HCT116 (cell line): ENCODE measurements around the gene SPEN. TPM values are rescaled to one million over a fixed set of nuclear protein-coding genes. Genes with fewer than 3 reads are reported as not detected.

Experiments used
- EGR1 ChIP-seq: IDR thresholded peaks from 2 replicates; pipeline ENCODE4 v1.6.1; 2012; ENCODE audit warnings: low read depth
- ELF1 ChIP-seq: IDR thresholded peaks from 2 replicates; pipeline ENCODE4 v1.6.1; 2012; ENCODE audit warnings: low read depth, borderline replicate concordance
- EZH2phosphoT487 ChIP-seq: fragments of 200-600 bp; IDR thresholded peaks from 2 replicates; pipeline ENCODE4 v1.6.1; 2018; ENCODE audit warnings: antibody characterized with exemption, borderline replicate concordance
- JUND ChIP-seq: IDR thresholded peaks from 2 replicates; pipeline ENCODE4 v1.6.1; 2012
- MAX ChIP-seq: IDR thresholded peaks from 2 replicates; pipeline ENCODE4 v1.6.1; 2012
- POLR2A ChIP-seq: IDR thresholded peaks from 2 replicates; pipeline ENCODE4 v1.7.0; 2011; ENCODE audit warnings: borderline replicate concordance; ENCODE audit not compliant: insufficient read depth, insufficient read length; ENCODE audit errors: extremely low read depth
- RAD21 ChIP-seq: IDR thresholded peaks from 2 replicates; pipeline ENCODE4 v1.6.1; 2012; ENCODE audit warnings: low read depth, mild to moderate bottlenecking
- REST ChIP-seq: IDR thresholded peaks from 2 replicates; pipeline ENCODE4 v1.6.1; 2012; ENCODE audit warnings: low read depth
- SP1 ChIP-seq: IDR thresholded peaks from 2 replicates; pipeline ENCODE4 v1.6.1; 2012; ENCODE audit warnings: low read depth
- total RNA-seq: library from RNA; stranded (reverse); gene quantifications from one replicate; pipeline ENCODE4 v1.2.1, GENCODE V29; 2021; ENCODE audit not compliant: unreplicated experiment
- TF ChIP-seq, protein P1 (sequence below), 3 experiments: fragments of 200-600 bp in 1 of 3; sonication (generic) in 1 of 3; IDR thresholded peaks in 2 of 3; conservative IDR thresholded peaks in 1 of 3; 2 replicates each; pipeline ENCODE4 v1.5.1; 2012 to 2017; ENCODE audit warnings: low read depth in 2 of 3, low read length in 2 of 3, antibody characterized with exemption in 1 of 3, borderline replicate concordance in 1 of 3, control low read depth in 1 of 3, mild to moderate bottlenecking in 1 of 3, mixed read lengths in 1 of 3, mixed run types in 1 of 3, moderate library complexity in 1 of 3; ENCODE audit not compliant: insufficient read depth in 1 of 3

SPEN gene
- total RNA-seq, 1 experiment from 2014 or later: 58.6 TPM

DNA sequence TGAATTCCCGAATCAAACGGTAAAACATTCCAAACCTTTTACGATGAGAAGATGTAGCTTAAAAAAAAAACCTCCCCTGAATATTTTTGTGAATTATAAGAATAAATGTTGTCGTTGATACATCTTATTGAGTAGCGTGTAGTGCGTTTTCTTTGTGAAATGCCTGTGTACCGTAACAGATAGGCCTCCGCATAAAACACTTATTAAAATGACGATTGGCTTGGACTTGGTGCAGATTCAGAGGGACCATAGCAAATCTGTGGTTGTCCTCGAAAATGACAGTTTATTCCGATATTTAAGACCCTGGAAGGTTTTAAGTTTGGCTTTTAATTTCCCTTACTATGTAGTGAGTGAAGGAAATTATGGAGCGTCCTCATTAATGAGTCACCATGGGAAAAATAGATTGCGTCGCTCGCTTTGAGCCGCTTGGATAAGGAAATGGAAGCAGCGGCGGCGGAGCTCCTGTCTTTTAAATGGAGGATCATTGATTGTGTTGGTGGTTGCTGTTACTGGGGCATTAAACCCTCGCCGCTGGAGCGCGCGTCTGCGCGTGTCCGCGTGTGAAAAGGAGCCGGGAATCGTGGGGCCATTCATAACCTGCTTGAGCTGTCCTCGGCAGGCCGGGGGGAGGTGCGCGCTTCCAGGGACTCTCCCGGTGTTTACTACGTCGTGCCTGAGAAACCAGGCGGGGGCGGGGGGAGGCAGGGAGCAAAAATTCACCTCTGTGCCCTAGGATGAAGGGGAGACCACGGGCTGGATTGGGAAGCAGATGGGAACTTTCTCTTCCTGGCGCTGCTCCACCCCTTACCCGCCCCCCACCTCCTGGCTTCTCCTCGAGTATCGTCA is 1.6 kb downstream of the SPEN start (continued):
- peak; percentile 22; the same call in 1 of the 2 replicates for TF ChIP-seq JUND
- TF ChIP-seq POLR2A: peak; percentile 31
- no peak for TF ChIP-seq RAD21
- TF ChIP-seq EZH2phosphoT487: no peak
- peak; percentile 50 for TF ChIP-seq SP1
- no peak for TF ChIP-seq ELF1
- TF ChIP-seq MAX: no peak; the same call in 1 of the 2 replicates
- TF ChIP-seq REST: no peak
- peak; percentile 71 for TF ChIP-seq EGR1
- TF ChIP-seq, protein P1, sequence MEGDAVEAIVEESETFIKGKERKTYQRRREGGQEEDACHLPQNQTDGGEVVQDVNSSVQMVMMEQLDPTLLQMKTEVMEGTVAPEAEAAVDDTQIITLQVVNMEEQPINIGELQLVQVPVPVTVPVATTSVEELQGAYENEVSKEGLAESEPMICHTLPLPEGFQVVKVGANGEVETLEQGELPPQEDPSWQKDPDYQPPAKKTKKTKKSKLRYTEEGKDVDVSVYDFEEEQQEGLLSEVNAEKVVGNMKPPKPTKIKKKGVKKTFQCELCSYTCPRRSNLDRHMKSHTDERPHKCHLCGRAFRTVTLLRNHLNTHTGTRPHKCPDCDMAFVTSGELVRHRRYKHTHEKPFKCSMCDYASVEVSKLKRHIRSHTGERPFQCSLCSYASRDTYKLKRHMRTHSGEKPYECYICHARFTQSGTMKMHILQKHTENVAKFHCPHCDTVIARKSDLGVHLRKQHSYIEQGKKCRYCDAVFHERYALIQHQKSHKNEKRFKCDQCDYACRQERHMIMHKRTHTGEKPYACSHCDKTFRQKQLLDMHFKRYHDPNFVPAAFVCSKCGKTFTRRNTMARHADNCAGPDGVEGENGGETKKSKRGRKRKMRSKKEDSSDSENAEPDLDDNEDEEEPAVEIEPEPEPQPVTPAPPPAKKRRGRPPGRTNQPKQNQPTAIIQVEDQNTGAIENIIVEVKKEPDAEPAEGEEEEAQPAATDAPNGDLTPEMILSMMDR (IDR thresholded peaks at IDR 0.05 in 2 of 3, conservative IDR thresholded peaks at IDR 0.05 in 1 of 3; ENCODE audit: borderline replicate concordance in 1 of 3, insufficient read depth in 1 of 3, low read depth in 2 of 3, low read length in 2 of 3): no peak
